GM18861 (cell line): ENCODE measurements around the gene SIRT7.

Source experiments
- ATAC-seq: cut with Tn5 transposase; IDR thresholded peaks from one replicate; pipeline ENCODE4 v1.9.1; 2021; ENCODE audit not compliant: unreplicated experiment

The SIRT7 gene

GRCh38 chr17:81888988-81889595 lies 28.9 kb downstream of the SIRT7 start:
- no peak for ATAC-seq

GRCh38 chr17:81888105-81888987 lies 29.6 kb downstream of the SIRT7 start:
- ATAC-seq: no peak

GRCh38 chr17:81885869-81886548 lies 32.0 kb downstream of the SIRT7 start:
- ATAC-seq: no peak

GRCh38 chr17:81885454-81885853 lies 32.5 kb downstream of the SIRT7 start:
- no peak for ATAC-seq

- no peak for ATAC-seq
Measured at GRCh38 chr17:81884968-81885367, 33.0 kb downstream of the SIRT7 start.

GRCh38 chr17:81884520-81884919 lies 33.5 kb downstream of the SIRT7 start:
- no peak for ATAC-seq

- no peak for ATAC-seq
Measured at GRCh38 chr17:81879121-81879520, 38.9 kb downstream of the SIRT7 start.

- ATAC-seq: no peak
Measured at GRCh38 chr17:81878294-81878693, 39.7 kb downstream of the SIRT7 start.

- no peak for ATAC-seq
Measured at GRCh38 chr17:81877569-81877968, 40.4 kb downstream of the SIRT7 start.

- ATAC-seq: peak; percentile 30
Measured at GRCh38 chr17:81871387-81872230, 46.4 kb downstream of the SIRT7 start.

GRCh38 chr17:81870981-81871386 lies 47.0 kb downstream of the SIRT7 start, which contains the start of gene ARHGDIA:
TSS of gene ARHGDIA (minus strand) at chr17:81871337. CDS start at chr17:81869930, 1,407 bp downstream.
- ATAC-seq: peak; percentile 5

GRCh38 chr17:81870131-81870980 lies 47.6 kb downstream of the SIRT7 start:
- ATAC-seq: peak; percentile 2

GRCh38 chr17:81869221-81870130 lies 48.5 kb downstream of the SIRT7 start:
- no peak for ATAC-seq

- ATAC-seq: no peak
Measured at GRCh38 chr17:81868674-81869220, 49.2 kb downstream of the SIRT7 start.

GRCh38 chr17:81867991-81868673 lies 49.8 kb downstream of the SIRT7 start:
- no peak for ATAC-seq

GRCh38 chr17:81867170-81867990 lies 50.6 kb downstream of the SIRT7 start:
- ATAC-seq: no peak
